Limb (tissue), 2 donors: Measurements from ENCODE around the gene RUFY1.
A peak's percentile ranks its signal among the peaks of the same experiment; 100 is the strongest.
"Not testable (repeated sequence)": the region's sequence is repeated elsewhere in the genome, so short reads cannot be mapped to it uniquely, and the experiment has no call there.

ENCODE experiments used
- DNase-seq, 2 donors: peaks; one replicate each; pipeline ENCODE4 v3.0.0-alpha.2; 2016; ENCODE audit errors: extremely low spot score in 2 of 2

RUFY1 gene

GRCh38 chr5:179550511-179551342 is at the start of gene RUFY1:
Gene RUFY1, plus strand, starts transcription at chr5:179550554. Its CDS starts 16 bp downstream, at chr5:179550570.
- peak; percentile 77 to 92 for DNase-seq

GRCh38 chr5:179501997-179502396 is 48.4 kb upstream of the RUFY1 start:
- not testable (repeated sequence) for DNase-seq

DNA sequence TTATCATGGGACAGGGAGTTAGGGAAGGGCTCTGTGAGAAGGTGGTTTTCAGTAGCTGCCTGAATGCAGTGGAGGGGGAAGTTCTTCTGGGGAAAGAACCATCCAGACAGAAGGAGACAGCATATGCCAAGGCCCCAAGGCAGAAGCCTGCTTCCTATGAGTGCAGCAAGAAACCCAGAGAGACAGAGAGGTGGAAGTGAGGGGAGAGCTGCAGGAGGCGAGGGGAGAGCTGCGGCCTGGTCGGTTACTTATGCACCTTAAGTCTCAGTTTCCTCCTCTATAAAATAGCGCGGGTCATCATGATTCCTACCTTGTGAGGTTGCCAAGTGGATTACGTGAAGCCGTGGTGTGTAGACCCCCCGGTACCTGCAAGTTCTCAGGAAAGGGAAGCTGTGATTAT is 47.9 kb upstream of the RUFY1 start:
- DNase-seq: not testable (repeated sequence)

GRCh38 chr5:179504191-179504590 is 46.2 kb upstream of the RUFY1 start:
- no peak for DNase-seq

- no peak for DNase-seq
These were observed 45.6 kb upstream of the RUFY1 start for GRCh38 chr5:179504600-179505396.

- DNase-seq: no peak
These were observed 44.6 kb upstream of the RUFY1 start for GRCh38 chr5:179505636-179506261.

DNA sequence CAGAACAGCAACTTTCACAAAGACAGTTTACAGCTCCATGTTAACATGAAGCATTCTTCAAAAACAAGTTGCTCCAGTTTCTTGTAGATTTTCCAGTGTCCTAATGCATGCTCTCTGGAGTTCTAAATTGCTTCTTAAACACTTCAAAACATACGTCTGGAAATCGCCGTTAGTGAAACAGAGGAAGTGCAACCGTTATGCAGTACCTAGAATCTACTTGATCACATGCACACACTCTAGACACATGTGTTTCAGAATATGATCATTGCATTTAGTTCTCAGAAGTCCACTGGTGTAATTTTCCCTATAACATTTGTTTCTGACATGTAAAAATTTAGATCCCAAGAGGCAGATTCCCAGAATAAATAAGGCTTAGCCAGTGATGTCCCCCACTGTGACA is 41.1 kb upstream of the RUFY1 start:
- DNase-seq: no peak

GRCh38 chr5:179509845-179510244 is 40.5 kb upstream of the RUFY1 start:
- no peak for DNase-seq

- DNase-seq: no peak
These were observed 37.8 kb upstream of the RUFY1 start for GRCh38 chr5:179512452-179513000.

GRCh38 chr5:179515501-179515900 is 34.9 kb upstream of the RUFY1 start:
- DNase-seq: not testable (repeated sequence)

- DNase-seq: no peak
These were observed 34.1 kb upstream of the RUFY1 start for GRCh38 chr5:179516221-179516620.

DNA sequence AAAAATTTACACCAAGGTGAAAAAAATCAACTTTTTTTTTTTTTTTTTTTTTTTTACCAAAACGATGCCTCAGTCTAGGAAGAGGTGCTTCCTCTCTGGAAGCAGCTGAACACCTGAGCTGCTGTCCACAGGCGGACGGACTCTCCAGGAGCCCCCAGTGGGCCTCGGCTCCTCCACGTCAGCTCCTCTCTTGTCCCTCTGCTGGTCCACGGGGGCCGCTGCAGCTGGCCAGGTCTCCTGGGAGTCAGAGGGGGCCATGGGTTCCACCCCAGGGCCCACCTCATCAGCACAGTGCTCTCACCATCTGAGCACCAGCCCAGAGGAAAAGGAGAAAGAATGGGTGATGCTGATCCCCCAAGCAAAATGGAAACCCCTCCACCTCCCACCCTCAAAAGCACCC is 32.6 kb upstream of the RUFY1 start:
- DNase-seq: not testable (repeated sequence)

DNA sequence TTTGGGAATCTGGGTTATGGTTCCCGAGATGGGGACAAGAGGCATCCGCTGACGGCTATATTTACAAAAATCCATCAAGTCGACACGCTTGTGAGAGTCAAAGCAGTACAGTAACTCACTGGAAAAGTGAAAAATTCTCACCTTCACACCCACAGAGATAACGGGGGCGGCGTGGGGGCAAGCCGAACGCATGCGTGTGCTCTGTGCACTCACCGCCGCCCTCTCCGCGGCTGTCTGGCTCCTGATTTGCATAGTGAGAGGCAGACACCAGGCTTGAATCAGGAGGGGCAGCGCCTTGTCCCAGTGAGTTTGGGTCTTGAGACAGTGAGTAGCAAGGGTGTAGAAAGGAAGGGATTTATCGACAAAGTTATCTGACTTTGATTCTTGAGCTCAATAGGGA is 32.0 kb upstream of the RUFY1 start:
- DNase-seq: not testable (repeated sequence)

DNA sequence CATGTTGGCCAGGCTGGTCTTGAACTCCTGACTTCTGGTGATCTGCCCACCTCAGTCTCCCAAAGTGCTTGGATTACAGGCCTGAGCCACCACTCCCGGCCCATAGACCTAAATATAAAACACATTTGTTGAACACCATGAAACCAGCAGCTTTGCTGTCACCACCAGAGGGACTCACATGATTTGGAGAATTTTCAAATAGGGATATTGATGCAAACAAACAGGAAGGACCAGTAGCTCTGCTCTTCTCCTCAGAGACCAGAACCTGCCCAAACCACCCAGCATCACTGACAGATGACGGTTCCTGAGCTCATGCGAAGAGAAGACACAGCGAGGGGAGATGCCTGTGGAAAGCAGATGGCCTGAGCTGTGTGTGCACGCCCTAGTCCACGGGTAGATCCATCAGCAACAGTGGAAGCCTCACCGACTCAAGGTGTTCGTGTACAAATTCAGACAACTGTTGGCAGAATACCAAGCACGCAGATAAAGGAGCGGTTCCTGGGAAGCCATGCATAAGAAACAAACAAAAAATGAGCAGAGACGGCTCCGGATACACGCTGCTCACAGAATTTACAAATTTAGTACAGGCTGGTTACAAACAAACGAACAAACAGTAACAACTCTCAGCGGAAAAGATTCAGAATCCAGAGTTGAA is 30.8 kb upstream of the RUFY1 start:
- DNase-seq: not testable (repeated sequence)

DNA sequence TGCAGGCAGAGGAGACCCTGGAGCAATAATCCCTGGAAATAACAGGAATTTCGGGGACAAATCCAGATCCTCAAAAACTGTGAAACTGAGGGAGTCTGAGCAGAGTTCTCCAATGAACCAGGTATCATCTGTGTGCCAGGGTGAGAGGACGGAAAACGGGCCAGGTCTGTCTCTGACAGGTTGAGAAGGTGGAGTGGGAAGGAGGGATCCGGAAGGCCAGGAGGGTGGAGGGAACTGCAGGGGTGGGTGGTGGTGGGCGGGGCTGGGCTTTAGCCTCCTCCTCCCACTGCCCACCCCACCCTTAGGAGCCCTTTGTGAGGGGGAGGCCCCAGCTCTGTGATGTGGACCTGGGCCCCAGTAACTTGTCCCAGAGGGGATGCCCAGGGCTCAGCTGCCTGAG is 28.2 kb upstream of the RUFY1 start:
- DNase-seq: not testable (repeated sequence)

- DNase-seq: no peak
These were observed 23.4 kb upstream of the RUFY1 start for GRCh38 chr5:179526978-179527377.

DNA sequence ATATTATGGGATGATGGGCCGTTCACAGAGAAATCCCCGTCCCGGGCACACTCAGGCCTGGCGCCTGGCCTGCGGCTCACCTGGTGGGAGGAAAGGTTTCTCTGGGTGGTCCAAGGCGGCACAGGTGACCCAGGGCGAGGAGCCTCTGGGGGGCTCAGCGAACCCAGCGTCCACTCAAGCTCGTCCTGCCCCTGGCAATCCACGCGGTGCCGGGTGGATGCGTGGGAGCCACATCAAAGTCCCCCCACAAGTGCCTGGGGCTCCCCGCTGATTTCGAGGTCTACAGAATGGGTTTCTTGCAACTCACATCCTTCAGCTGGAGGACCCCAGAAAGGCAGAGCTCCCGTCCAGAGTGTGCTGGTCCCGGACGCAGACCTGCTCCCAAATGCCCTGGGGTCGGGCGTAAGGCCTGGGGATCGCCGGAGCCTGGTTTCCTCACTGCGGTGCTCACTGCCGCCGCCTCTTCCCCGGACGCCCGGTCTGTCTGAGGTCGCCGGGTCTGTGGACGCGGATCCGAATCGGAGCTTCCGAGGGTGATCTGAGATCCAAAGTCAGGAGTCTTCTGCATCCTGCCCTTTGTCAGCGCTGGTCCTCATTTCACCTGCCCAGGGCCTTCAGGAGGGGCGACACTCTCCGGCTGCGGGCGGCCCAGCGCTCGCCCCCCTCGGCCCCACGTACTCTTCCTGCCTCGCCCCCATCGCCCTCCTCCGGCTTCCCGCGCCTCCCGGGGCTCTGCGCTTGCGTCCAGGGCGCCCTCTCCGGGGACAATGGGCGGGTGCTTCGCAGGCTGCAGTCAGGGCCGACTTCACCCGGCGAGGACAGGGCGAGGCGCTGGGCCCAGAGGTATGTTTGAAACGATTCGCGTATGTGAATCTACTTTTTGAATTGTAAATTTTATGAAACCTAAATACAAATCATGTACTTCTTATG is 20.0 kb upstream of the RUFY1 start:
- DNase-seq: peak in 1 of 2 donors; percentile 69

DNA sequence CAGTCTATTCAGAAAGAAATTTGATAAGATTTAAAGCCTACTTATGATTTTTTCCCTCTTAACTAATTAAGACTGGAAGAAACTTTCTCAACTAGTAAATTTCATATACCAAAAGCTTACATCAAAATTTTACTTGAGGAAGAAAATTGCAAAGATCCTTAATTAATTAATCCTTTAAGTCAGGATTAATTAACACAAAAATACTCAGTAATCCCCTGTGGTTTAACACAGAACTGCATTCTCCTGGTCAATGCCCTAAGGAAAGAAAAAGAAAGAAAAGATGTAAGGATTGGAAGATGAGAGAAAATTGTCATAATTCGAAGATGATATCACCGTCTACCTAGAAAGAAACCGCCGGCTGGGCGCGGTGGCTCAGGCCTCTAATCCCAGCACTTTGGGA is 17.3 kb upstream of the RUFY1 start:
- DNase-seq: no peak

- DNase-seq: no peak
These were observed 16.4 kb upstream of the RUFY1 start for GRCh38 chr5:179533907-179534306.

GRCh38 chr5:179534431-179534830 is 15.9 kb upstream of the RUFY1 start:
- DNase-seq: no peak
